ENCODE results near the gene KDELR3.
"Not testable (repeated sequence)": the region's sequence is repeated elsewhere in the genome, so short reads cannot be mapped to it uniquely, and the experiment has no call there.

KDELR3 gene

GRCh38 chr22:38456841-38457699 lies 10.8 kb upstream of the KDELR3 start:
- DNase-seq: no peak

- no peak for DNase-seq
Observed at GRCh38 chr22:38460426-38460840, 7.5 kb upstream of the KDELR3 start.

DNA sequence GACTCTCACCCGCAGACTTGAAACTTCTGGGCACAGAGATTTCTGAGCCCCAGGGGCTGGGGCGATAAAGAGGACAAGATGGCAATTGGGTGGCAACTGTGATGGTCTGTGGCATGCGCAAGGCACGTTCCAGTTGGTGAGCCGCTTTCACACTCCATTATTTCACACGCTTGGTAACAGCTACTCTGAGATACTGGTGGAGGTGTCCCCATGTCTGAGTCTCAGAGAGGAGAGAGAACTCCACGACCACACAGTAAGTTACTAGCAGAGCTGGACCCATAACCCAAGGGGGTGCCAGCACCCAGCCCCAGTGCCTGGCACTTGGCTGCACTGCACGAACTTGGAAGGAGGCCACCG lies 6.9 kb upstream of the KDELR3 start:
- DNase-seq: no peak

DNA sequence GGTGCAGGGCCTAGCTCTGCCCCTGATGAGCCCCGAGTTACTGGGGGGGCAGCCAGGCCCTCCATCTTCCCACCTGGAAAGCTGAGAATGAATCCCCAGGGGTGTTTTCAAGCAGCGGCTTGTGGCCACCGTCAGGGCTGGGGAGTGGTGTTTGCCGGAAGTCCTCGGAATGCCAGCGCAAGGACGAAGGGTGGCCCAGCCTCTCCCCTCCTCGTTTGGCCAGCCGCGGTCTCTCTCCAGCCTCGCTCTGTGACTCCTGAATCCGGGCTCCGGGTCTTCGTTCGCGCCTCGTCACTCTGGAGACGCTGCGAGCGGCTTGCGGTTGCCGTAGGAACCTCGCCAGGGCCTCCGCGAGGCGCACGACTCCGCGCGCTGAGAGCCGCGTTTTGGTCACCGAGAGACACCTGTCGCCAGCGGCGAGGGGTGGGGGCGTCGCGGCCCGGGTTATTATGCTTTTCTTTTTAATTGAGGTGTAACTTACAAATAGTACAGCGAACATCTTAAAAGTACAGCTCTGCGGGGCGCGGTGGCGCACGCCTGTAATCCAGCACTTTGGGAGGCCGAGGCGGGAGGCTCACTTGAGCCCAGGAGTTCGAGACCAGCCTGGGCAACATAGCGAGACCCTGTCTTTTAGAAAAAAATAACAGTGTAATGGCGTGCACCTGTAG lies 6.3 kb upstream of the KDELR3 start:
- DNase-seq: peak; percentile 58 to 60

GRCh38 chr22:38462960-38463784 lies 4.7 kb upstream of the KDELR3 start:
- DNase-seq: no peak

GRCh38 chr22:38464992-38465672 lies 2.8 kb upstream of the KDELR3 start:
- no peak for DNase-seq

GRCh38 chr22:38465673-38466490 lies 2.0 kb upstream of the KDELR3 start:
- no peak for DNase-seq

GRCh38 chr22:38467438-38467903 lies 425 bp upstream of the KDELR3 start:
- DNase-seq: no peak

DNA sequence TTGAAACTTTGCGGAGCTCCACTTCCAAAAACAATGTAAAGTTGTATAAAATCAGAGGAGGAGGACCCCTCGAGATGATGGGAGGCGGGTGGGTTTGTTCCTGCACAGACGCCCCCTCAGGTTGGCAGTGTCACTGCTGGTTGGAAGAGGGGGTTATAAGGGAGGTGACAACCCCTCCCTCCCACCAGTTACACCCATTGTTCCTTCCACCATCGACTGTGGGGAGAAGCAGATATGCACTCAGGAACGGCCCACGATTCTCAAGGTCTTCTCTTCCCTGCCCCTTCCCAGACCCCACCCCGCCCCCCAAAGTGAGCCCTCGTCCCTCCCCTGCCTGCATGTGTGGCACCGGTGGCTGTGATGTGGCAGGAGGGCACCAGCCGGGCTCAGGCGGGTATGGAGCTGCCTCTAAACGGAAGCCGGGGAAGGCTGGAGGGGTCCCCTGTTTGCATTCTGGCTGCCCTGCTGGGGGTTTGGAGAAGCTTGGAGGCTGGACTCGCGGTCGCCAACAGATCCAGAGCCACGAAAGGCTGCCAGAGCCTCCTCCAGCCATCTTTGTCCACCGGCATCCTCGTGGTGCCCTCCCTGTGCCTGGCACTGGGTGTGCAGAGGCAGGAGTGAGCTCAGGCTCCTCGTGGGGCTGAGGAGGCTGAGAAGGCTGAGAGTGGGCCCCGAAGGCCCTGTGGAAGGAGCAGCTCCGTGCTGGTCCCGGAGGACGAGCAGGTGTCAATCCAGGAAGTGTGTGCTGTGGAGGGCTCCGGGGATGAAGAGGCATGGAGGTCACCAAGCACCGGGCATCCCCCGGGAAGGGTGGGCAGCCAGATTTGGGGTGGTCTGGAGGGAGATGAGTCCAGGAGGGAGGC lies 778 bp downstream of the KDELR3 start:
- no peak for DNase-seq

GRCh38 chr22:38469306-38469781 lies 1.4 kb downstream of the KDELR3 start:
- DNase-seq: no peak

DNA sequence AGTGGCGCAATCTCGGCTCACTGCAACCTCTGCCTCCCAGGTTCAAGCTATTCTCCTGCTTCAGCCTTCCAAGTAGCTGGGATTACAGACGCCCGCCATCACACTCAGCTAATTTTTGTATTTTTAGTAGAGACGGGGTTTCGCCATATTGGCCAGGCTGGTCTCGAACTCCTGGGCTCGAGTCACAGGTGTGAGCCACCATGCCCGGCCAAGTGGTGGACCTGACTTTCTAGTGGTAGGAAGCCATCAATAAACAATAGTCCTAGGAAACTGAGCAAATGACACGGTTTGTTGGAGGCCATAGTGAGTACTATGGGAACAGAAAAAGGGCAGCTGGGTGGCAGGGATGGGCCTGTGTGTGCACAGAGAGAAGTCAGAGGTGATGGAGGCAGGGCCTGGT lies 2.3 kb downstream of the KDELR3 start:
- DNase-seq: not testable (repeated sequence)

GRCh38 chr22:38471237-38471636 lies 3.3 kb downstream of the KDELR3 start:
- no peak for DNase-seq

DNA sequence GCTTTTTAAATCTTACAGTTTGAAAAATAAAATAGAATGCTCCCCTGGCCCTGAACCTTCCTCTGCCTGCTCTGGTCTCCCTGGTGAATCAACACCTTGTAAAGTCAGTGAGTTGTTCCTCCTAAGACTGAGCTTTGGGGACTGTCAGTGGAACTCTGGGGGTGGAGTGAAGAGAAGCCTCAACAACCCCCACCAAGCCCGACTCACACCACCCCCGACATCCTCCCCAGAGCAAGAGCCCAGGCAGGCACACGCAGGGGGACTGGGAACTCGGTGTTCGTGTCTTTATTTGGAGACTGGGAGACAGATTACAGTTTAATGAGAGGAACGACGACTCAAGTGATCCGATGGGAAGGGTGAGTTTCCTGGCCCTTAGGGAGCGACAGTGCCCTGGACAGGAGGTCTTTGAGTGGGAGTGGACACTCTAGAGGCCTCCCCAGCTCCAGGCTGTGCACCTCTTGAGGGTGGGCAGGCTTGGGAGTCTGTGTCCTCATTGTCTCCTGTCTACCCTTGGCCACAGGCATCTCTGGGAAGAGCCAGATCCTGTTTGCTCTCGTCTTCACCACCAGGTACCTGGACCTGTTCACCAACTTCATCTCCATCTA lies 6.2 kb downstream of the KDELR3 start:
- no peak for DNase-seq

GRCh38 chr22:38477585-38477984 lies 9.7 kb downstream of the KDELR3 start:
- DNase-seq: no peak

DNA sequence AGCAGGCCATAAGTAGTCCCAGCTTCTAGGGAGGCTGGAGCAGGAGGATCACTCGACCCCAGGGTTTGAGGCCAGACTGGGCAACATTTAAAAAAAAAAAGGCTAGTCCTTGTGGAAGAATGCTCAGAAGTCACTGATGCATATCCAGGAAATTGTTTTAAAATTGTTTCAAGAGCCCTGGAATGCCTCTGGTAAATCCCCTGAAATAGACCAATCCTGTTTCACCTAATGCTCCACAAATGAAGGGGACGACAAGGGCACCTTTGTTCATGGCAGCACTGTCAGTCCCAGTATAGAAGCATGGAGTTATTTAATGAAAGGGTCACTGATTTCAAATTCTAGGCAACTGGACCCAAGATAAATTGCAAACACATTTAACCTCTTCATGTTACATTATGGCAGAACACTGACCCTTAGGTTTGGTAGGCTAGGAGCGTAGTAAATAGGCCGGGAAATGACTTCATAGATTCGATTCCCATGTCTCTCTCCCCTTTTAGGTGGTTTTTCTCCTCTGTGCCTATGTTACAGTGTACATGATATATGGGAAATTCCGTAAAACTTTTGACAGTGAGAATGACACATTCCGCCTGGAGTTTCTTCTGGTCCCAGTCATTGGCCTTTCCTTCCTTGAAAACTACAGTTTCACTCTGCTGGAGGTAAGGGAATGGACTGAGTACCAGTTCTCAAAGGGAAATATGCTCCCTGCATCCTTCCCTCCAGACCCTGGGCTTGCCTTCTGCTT lies 11.4 kb downstream of the KDELR3 start:
- DNase-seq: no peak

DNA sequence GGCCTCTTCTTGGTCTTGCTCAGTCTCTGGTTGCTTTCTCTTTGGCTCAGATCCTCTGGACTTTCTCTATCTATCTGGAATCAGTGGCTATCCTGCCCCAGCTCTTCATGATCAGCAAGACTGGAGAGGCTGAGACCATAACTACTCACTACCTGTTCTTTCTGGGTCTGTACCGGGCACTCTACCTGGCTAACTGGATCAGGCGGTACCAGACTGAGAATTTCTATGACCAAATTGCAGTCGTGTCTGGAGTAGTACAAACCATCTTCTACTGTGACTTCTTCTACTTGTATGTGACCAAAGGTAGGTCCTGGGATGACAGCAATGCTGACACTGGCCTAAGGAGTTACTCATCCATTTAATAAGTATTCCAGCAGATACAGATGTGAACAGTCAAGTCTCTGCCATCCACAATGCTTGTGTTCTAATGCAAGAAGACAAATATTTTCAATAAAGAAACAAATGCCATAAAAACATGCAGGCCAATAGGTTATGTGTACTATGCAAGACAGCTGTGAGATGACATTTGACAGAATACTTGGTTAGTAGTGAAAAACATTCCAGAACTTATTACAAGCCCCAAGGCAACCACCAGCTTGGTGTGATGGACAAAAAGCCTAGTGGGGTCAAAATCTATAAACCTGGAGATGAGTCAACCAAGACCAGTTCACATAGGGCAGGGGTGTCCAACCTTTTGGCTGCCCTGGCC lies 13.4 kb downstream of the KDELR3 start:
- no peak for DNase-seq

GRCh38 chr22:38481871-38482332 lies 14.0 kb downstream of the KDELR3 start:
- no peak for DNase-seq

- no peak for DNase-seq
Observed at GRCh38 chr22:38482662-38483308, 14.9 kb downstream of the KDELR3 start.
